Hematopoietic multipotent progenitor cell treated with erythropoietin and hydrocortisone succinate and interleukin-3 and kit ligand, for 15 days (in vitro differentiated cells): ENCODE measurements around the gene YAP1.
"Not testable (repeated sequence)": the region's sequence is repeated elsewhere in the genome, so short reads cannot be mapped to it uniquely, and the experiment has no call there.

ENCODE experiments used
- DNase-seq: peaks from one replicate; pipeline ENCODE4 v3.0.0-alpha.2; 2015; ENCODE audit warnings: low spot score

The YAP1 gene

DNA sequence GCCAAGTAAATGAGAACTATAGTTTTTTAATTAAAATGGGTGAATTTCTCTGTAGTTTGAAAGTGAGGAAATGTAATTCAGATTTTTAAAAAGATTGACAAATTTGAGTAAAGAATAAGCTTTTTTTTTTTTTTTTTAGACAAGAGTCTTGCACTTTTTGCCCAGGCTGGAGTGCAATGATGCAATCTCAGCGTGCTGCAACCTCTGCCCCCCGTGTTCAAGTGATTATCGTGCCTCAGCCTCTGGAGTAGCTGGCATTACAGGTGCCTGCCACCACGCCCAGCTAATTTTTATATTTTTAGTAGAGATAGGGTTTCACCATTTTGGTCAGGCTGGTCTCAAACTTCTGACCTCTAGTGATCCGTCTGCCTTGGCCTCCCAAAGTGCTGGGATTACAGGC lies 90.1 kb downstream of the YAP1 start:
- DNase-seq: not testable (repeated sequence)

DNA sequence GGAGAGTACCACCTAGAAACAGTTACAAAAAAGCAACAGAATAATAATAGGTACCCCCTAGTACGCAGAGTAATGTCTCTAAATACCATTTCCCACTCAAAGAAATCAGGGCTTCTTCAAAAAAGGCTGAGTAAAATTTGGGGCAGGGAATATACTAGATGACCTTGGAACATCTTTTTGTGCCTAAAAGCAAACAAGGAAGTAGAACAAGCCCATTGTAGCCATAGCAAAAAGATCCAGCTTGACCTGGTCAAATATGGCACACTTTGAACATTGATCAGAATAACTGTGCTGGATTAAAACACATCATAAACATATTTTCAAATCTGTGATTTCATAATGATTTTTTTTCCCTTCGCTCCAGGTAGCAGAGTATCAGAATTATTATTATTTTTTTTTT lies 91.5 kb downstream of the YAP1 start:
- no peak for DNase-seq

DNA sequence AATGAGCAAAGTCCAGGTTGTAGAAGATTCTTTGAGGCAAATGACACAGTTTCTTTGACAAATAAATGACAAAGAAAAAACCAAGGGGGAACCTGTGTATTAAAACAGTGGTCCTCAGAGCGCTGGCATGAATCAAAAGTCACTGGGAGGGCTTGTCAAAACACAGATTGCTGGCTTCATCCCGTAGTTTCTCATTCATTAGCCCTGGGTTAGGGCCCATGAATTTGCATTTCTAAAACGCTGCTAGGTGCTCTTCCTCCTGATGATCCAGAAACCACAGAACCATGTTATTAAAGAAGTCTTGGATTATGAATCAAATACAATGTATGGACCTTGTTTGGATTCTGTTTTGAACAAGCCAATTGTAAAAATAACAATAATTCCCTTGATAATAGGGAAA lies 92.7 kb downstream of the YAP1 start:
- DNase-seq: no peak

DNA sequence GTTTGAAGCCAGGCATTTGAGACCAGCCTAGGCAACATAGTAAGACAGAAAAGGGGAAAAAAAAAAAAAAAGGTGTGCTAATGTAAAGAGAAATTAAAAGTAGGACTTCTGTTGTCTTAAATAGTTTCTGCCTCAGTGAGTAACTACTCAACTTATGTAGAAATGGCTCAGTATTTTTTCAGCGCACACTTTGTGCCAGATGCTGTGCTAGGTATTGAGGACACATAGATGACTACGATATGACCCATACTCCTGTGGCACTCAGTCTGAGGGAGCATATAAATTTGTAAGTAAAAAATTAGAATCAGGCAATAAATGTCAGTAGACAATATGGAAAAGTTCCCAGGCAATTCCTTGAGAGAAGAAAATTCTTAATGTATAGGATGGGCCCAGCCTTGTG lies 93.9 kb downstream of the YAP1 start:
- no peak for DNase-seq

DNA sequence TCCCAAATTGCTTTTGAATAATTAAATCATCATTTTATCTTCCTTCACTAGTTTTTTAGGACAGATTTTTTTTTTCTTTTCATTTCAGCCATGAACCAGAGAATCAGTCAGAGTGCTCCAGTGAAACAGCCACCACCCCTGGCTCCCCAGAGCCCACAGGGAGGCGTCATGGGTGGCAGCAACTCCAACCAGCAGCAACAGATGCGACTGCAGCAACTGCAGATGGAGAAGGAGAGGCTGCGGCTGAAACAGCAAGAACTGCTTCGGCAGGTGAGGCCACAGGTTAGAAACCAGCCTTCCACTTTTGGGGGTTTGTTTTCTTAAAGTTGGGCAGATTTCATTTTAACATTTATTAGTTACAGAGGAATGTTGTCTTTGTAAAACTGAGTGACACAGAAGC lies 95.6 kb downstream of the YAP1 start:
- no peak for DNase-seq

DNA sequence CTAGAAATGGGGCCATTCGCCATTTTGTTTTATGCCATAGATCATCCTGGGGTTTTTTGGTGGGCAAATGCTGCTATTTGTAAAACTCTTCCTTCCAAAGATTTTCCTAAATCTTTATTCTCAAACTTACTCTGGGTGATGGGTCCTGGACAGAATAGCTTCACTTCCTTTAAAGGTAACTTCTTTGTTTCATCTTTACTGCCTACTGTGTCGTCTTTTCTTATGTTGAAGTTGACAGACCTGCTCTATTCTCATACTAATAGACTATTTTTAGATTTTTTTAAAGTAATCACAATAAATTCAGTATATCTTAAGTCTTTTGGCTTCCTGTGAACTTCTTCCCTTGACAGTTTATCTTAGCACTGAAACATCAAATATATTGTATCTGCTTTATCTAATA lies 98.6 kb downstream of the YAP1 start:
- DNase-seq: no peak

DNA sequence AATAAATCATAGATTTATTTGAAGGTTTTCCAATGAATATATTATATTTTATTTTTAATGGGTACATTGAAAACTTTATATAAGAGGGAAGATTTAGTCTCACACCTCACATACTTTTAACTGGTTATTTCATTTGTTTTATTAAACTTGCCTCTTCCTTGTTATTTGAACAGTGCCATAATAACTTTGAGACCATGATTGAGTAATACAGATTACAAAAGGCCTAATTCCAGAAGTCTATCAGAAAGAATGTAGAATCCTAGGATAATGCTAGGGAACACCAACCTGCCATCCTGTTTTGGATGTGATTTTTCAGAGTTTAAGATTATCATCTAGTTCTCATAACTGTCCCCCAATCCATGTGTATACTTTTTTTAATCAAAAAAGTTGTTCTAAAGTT lies 104.4 kb downstream of the YAP1 start:
- no peak for DNase-seq

DNA sequence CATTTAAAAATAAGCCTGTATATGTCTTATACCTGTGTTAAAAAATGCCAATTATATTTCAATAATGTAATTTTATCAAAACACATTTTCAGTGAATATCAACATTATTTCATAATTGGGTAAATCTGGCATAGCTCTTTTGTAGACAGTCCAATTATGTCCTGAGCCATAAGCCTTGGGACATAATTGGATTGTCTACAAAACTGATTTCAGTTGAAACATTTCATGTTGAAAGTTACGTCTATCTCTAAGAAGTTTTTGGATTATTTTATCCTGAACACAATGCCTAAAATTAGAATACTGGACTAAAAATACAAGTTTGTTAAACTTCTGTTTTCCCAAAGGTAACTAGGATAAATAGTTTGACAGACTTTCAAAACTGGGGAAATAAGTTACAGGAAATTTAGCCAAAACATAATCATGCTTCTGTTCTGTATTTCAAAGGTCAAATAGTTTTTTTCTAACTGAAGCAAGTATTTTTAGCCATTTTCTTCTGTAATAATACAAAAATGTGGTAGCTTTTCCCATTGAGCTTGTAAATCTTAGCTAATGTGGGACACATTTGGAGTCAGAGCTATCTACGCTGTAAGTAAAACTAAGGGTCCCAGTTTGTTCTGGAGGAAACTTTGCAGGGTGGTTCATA lies 106.3 kb downstream of the YAP1 start:
- DNase-seq: no peak

DNA sequence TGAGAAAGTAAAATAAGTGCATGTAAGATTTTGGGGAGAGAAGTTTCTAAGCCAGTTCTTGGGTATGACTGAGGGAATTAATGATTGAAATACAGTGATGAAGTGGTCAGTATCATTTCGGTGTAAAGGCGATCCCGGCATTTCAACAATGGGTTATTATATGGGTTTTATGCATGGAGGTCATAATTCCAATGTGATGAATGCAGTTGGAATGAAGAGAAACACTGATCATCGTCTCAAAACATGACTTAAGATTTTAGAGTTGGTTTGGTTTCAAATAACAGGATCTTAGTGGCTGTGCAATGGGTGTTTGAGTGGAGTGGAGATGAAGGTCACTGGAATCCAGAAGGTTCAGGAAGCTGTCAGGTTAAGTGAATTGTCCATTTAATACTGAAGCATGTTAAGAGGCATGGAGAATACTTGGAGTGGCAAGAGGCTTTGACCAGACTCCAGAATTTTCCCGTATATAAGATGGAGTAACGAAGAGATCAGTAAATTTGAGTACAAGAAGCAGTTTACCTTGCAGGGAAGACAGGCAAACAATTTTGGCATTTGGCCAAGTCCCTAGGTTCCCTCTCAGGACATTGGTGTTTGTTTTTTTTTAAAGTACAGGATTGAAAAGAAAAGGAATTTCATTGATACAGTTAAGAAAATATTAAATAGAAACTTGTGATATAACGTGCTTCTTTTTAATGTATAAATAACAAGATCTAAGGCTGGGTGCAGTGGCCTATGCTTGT lies 110.7 kb downstream of the YAP1 start:
- DNase-seq: peak; percentile 9

DNA sequence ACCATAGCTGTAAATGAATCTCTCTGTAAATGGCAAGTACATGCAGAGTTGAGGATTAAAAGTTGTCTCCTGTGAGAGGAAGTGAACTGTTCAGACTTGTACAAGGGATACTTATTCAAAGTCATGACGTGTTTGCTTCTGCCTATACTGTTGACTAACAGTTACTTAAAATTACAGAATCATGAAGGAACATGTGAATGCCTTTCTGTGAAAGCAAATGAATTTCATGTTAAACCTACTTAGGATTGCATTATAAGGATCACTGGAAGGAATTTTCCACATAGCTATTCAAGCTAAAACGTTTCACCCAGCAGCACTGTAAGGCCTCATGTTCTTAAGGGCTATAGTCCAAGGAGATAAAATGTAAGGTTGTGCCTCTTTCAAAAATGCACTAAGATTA lies 113.6 kb downstream of the YAP1 start:
- DNase-seq: no peak

DNA sequence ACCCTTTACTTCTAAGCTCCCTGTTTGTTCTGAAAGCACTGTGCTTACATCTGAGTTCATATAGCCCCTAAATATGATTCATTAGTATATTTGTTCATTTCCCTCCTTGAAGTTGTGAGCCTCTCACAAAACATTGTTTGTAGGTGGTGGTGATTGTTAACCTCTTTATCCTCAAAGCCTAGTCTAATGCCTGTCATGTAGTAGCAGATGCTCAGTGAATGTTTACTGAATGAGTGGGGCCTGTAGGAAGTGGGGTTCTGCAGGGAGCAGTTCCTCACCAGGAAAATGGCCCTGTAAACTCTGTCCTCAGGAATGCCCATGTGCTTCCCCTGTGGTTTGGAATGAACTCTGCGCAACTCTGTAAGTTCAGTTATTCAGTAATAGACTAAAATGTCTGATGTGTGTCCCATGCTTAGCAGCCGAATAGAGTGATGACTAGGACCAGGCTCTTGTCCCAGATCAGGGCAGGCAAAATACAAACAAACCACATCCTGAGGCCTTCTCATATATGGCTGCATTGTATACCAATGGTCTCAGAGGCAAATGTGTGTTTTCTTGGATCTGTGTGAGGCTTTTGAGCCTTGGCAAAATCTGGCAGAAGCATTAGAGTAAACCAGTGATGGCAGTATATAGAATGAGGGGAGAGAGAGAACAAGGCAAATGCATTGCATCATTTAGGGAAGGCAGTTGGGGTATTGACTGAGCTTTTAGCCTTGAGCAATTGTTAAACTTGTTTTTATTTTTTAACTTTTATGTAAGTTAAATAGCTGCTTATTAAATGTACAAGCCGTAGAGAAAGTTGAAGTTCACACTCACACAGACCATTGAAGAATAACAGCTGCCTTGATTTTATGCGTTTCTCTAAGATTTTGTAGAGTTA lies 115.7 kb downstream of the YAP1 start:
- no peak for DNase-seq

DNA sequence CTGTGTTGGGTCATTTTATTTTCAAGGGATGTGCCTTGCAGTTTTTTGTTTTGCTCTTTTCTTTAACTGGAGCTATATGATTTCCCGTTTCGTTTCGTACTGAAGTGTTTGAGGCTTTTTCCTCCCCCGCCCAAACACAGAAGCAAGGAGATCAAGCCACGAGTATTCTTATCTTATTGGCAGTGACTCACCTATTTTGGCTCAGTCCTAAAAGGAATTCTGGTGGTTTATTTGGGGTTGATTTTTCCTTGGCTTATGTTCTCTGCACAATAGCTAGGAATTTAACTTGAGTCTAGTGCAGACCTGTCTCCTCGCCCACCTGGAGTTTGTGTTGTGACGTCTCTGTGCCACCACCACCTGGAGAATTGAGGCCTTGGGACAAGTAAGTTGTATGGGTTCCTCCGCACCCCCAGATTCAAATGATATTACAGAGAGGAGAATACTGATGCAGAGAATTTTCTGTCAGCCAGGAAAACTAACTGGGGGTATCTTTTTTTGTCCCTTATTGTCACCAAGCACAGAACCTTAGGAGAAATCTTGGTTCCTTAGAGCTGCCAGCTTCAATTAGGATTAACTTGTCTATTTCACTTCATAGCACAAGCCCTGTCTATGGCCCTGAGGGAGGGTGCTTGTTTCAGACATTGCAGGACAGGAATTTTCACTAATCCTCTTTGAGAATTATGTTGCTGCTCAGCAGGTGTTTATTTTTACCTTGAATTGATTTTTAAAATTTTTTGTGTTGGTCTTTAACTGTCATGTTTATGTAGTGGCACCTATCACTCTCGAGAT lies 116.6 kb downstream of the YAP1 start:
- no peak for DNase-seq

DNA sequence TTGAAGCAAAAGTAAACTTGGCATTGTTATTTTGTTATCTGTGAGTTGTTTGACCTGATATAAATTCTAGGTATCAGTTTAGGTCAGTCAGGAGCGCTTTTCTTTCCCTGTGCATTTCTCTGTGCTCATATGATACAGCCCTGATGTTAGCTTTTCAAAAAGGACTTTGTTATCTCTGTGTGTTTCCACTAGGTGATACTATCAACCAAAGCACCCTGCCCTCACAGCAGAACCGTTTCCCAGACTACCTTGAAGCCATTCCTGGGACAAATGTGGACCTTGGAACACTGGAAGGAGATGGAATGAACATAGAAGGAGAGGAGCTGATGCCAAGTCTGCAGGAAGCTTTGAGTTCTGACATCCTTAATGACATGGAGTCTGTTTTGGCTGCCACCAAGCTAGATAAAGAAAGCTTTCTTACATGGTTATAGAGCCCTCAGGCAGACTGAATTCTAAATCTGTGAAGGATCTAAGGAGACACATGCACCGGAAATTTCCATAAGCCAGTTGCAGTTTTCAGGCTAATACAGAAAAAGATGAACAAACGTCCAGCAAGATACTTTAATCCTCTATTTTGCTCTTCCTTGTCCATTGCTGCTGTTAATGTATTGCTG lies 119.4 kb downstream of the YAP1 start:
- DNase-seq: no peak

DNA sequence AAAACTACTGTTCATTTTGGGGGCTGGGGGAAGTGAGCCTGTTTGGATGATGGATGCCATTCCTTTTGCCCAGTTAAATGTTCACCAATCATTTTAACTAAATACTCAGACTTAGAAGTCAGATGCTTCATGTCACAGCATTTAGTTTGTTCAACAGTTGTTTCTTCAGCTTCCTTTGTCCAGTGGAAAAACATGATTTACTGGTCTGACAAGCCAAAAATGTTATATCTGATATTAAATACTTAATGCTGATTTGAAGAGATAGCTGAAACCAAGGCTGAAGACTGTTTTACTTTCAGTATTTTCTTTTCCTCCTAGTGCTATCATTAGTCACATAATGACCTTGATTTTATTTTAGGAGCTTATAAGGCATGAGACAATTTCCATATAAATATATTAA lies 119.9 kb downstream of the YAP1 start:
- no peak for DNase-seq

DNA sequence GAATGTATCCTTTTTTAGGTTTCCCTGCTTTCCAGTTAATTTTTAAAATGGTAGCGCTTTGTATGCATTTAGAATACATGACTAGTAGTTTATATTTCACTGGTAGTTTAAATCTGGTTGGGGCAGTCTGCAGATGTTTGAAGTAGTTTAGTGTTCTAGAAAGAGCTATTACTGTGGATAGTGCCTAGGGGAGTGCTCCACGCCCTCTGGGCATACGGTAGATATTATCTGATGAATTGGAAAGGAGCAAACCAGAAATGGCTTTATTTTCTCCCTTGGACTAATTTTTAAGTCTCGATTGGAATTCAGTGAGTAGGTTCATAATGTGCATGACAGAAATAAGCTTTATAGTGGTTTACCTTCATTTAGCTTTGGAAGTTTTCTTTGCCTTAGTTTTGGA lies 120.7 kb downstream of the YAP1 start:
- DNase-seq: no peak

DNA sequence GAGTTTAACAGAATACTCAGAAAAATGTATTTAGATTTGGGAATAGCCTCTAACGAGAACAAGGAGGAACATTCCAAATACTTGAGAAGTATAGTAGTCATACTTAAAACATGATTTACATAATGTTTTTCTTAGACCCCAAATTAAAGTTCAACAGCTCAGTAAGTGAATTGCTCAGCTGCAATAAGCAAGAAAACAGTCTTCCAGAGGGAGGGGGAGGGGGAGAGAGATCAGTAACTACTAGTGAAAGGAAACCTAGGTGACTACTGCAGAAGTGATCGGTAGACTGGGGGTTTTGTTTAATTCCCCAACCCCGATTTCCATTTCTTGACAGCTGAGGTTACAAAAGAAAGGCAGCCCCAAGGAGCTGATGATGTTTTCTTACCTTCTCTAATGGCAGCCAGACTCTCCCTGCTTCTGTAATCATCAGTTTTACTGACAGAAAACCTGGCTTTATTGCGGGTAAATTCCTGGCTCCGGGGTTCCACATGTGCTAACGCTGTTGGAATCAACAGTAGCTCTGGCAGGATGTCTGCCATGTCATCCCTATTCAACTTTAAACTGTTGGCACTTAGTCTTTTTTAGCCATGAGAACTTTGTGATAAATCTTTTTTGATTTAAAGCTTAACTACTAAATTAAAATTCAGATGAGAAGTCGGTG lies 124.7 kb downstream of the YAP1 start:
- no peak for DNase-seq

DNA sequence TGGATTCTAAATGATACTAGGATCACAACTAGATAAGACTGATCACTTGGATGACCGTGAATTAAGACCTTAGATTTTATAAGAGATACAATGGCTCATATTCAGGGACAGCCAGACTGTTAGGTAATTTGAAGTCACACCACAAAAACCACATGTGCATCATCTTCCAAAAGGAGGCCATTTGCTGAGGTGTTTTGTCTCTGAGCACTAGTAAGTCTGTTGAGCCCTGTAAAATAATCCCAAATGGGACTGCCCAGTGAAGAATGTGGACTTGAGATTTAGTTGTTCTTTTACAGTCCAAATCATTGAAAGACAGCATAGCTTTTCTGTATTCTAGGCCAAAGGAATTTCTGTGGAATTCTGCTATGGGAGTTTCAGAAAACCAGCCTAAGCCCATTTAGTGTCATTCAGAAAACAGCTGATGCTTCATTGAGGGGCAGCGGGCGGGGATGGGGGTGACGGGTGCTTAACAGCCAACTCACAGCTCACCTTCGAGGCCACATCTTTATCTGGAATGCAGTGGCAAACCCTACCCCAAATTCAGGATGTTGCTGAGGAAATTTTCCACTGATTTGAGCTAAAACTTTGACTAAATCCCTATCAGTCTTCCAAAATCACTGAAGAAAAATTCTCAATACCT lies 127.0 kb downstream of the YAP1 start:
- DNase-seq: no peak

DNA sequence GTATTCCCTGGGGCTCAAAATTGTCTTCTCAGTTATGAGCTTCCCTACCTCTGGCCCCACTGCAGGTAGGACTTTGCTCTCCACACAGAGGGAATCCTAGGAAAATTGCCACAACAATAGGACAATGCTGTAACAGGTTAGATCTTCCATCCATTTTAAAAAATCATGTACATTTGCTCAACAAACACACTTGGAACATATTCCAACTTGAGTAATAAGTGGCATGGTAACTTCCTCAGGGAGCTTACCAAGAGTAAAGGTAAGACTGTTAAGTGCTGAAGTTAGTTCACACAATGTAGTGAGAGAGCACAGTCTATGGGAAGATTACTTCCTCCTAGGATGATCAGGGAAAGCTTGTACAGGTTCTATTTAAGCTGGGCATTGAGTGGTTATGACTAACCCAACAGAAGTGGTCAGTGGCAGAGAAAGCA lies 128.2 kb downstream of the YAP1 start:
- DNase-seq: no peak

DNA sequence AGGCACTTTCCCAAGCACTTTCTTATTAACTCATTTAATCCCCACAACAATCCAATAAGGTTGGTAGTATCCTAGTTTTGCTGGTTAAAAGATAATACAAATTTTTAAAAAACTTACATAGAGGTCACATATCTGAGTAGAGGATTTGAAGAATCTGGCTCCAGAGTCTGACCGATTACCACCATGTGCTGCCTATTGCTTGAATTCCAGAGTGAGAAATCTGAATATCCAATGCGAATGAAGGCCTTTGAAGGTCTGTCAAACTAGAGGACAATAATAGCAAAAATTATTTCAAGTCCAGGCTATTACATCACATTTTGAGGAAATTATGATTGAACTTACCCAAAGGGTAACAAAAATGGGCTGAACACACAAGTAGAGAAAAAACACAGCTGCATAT lies 129.2 kb downstream of the YAP1 start:
- DNase-seq: no peak

DNA sequence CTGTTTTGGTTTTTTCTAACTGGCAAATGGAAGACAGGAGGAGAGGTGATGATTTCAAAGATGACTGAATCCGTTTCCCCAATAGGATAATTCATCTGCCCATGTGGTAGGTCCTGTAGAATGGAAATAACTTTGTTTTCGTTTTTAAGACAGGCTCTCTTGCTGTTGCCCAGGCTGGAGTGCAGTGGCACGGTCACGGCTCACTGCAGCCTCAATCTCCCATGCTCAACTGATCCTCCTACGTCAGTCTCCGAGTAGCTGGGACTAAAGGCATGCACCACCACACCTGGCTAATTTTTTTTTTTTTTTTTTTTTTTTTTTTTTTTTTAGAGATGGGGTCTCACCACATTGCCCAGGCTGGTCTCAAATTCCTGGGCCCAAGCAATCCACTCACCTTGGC lies 129.7 kb downstream of the YAP1 start:
- no peak for DNase-seq

DNA sequence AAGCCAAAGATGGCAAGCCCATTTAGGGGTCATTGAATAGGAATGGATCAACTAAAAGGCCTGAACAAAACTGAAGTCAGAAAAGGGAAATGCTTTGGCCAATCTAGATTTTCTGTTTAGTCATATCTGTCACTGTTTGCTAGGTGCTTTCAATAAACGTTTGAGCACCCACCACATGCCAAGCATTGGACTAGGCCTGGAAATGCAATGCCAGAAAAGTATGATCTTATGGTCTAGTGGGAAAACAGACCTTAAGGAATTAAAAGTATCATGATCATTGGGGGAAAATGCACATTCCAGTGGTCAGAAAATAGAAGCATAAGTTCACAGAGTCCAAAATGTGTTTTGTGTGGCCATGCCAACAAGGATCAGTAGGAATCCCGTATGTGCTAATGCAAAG lies 130.3 kb downstream of the YAP1 start:
- no peak for DNase-seq
